WTC11 (cell line): Measurements from ENCODE around the gene CAMKMT. TPM values are rescaled to one million over a fixed set of nuclear protein-coding genes. Genes with fewer than 3 reads are reported as not detected.

Experiments used
- ATAC-seq: fragments of 200-7000 bp; cut with Tn5 transposase; 2 replicates; pipeline ENCODE4 v1.10.0; 2021; ENCODE audit warnings: mild to moderate bottlenecking, moderate library complexity
- CTCF ChIA-PET: fragments of 300-600 bp; sonication (Branson Sonifier 250); formaldehyde crosslinking; loops from one replicate; lab custom pipeline; 2021; ENCODE audit warnings: antibody characterized with exemption; lab: Charles Lee
- POLR2A ChIA-PET: fragments of 350-600 bp; sonication (Branson Sonifier 250); formaldehyde crosslinking; loops from one replicate; lab custom pipeline; 2021; ENCODE audit warnings: antibody characterized with exemption; lab: Charles Lee
- DNase-seq: peaks from one replicate; pipeline ENCODE4 v3.0.0; 2021; ENCODE audit warnings: low spot score
- H3K27ac Mint-ChIP-seq: 2 replicates; pipeline ENCODE4 v1.8.0; 2021; ENCODE audit warnings: mixed read lengths
- H3K27me3 Mint-ChIP-seq: 2 replicates; pipeline ENCODE4 v1.8.0; 2021; ENCODE audit warnings: low read depth, mild to moderate bottlenecking, moderate library complexity, mixed read lengths
- H3K36me3 Mint-ChIP-seq: 2 replicates; pipeline ENCODE4 v1.8.0; 2021; ENCODE audit warnings: mixed read lengths
- H3K4me1 Mint-ChIP-seq: 2 replicates; pipeline ENCODE4 v1.8.0; 2022; ENCODE audit warnings: mixed read lengths
- H3K4me3 Mint-ChIP-seq: 2 replicates; pipeline ENCODE4 v1.8.0; 2021; ENCODE audit warnings: mild to moderate bottlenecking, moderate library complexity, mixed read lengths
- H3K9me3 Mint-ChIP-seq: 2 replicates; pipeline ENCODE4 v1.8.0; 2021; ENCODE audit warnings: mixed read lengths
- AFF4 ChIP-seq: sonication (generic); formaldehyde crosslinking; IDR thresholded peaks from 2 replicates; pipeline ENCODE4 v1.8.1; 2023; ENCODE audit warnings: mild to moderate bottlenecking, missing genetic modification reagents, borderline replicate concordance
- NR2C2 ChIP-seq: sonication (generic); formaldehyde crosslinking; IDR thresholded peaks from 2 replicates; pipeline ENCODE4 v1.8.0; 2022; ENCODE audit warnings: mild to moderate bottlenecking, missing genetic modification reagents
- RELA ChIP-seq: sonication (generic); formaldehyde crosslinking; IDR thresholded peaks from 2 replicates; pipeline ENCODE4 v1.8.1; 2022; ENCODE audit warnings: missing genetic modification reagents, mild to moderate bottlenecking, borderline replicate concordance
- TCF7 ChIP-seq: sonication (generic); formaldehyde crosslinking; IDR thresholded peaks from 2 replicates; pipeline ENCODE4 v1.8.0; 2022; ENCODE audit warnings: mild to moderate bottlenecking, low read depth, missing genetic modification reagents, moderate library complexity
- TP53 ChIP-seq: sonication (generic); formaldehyde crosslinking; IDR thresholded peaks from 2 replicates; pipeline ENCODE4 v1.8.1; 2023; ENCODE audit warnings: mild to moderate bottlenecking, missing genetic modification reagents
- ZNF219 ChIP-seq: sonication (generic); formaldehyde crosslinking; IDR thresholded peaks from 2 replicates; pipeline ENCODE4 v1.8.0; 2023; ENCODE audit warnings: missing genetic modification reagents, mild to moderate bottlenecking, borderline replicate concordance
- ZNF281 ChIP-seq: sonication (generic); formaldehyde crosslinking; IDR thresholded peaks from 2 replicates; pipeline ENCODE4 v1.8.0; 2023; ENCODE audit warnings: mild to moderate bottlenecking, missing genetic modification reagents
- ZNF416 ChIP-seq: fragments of 250-450 bp; sonication (Bioruptor Pico); IDR thresholded peaks from 2 replicates; pipeline ENCODE4 v1.9.0; 2021; ENCODE audit warnings: mild to moderate bottlenecking, inconsistent platforms
- ZNF425 ChIP-seq: fragments of 250-450 bp; sonication (Bioruptor Pico); conservative IDR thresholded peaks from 2 replicates; pipeline ENCODE4 v1.9.0; 2021; ENCODE audit warnings: mild to moderate bottlenecking
- total RNA-seq: library from RNA; stranded (reverse); gene quantifications from 3 replicates; pipeline ENCODE4 v1.2.3, GENCODE V29; 2021
- TF ChIP-seq, protein P1 (sequence below): sonication (generic); formaldehyde crosslinking; IDR thresholded peaks from 2 replicates; pipeline ENCODE4 v1.8.1; 2022; ENCODE audit warnings: missing genetic modification reagents, borderline replicate concordance
- TF ChIP-seq, protein P2 (sequence below): sonication (generic); formaldehyde crosslinking; IDR thresholded peaks from 2 replicates; pipeline ENCODE4 v1.8.1; 2023; ENCODE audit warnings: mild to moderate bottlenecking, missing genetic modification reagents, moderate library complexity
- TF ChIP-seq, protein P3 (sequence below): sonication (generic); formaldehyde crosslinking; IDR thresholded peaks from 2 replicates; pipeline ENCODE4 v1.8.0; 2022; ENCODE audit warnings: mild to moderate bottlenecking, missing genetic modification reagents
- TF ChIP-seq, protein P4 (sequence below): sonication (generic); formaldehyde crosslinking; conservative IDR thresholded peaks from 2 replicates; pipeline ENCODE4 v1.8.1; 2022; ENCODE audit warnings: mild to moderate bottlenecking, missing genetic modification reagents

The CAMKMT gene
- total RNA-seq, 1 experiment from 2014 or later, result 20.6 TPM

- TF ChIP-seq ZNF281 (CRISPR knock-in tag), result no peak
- TF ChIP-seq, all 79 proteins: peak for 0
Observed at GRCh38 chr2:44369392-44369791, 7.6 kb downstream of the CAMKMT start (continued).

DNA sequence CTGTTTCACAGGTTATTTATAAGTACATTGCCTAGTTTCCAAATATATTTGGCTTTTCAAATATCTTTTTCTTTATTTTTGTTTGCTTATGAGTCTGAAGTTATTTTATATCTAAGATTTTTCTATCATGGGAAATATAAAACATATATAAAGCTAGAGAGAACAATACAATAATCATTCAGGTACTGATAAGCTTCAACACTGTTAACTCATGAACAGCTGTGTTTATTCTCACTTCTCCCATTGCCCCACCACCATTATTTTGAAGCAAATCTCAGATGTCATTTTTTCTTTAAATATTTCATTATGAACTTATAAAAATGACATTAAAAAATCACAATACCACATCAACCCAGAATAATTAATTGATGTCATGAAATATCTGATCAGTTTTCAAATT, 9.7 kb downstream of the CAMKMT start:
- CTCF ChIA-PET, result interaction anchor here (1.4 kb wide), 1 partner anchor 21 kb away, joined by 3 read pairs; no protein-coding TSS in a partner anchor
- DNase-seq (no peak), ATAC-seq (no peak)
- Mint-ChIP-seq H3K27ac (no peak overlapping the region), H3K27me3 (no peaks in the 10 kb centered on the region), H3K4me3 (no peak overlapping the region), H3K36me3 (no peaks in the 10 kb centered on the region), H3K9me3 (no peaks in the 10 kb centered on the region), H3K4me1 (peaks cover 14% of the 10 kb centered on the region)
- TF ChIP-seq NR2C2 (CRISPR knock-in tag) (no peak), ZNF425 (no peak), AFF4 (CRISPR knock-in tag) (no peak), RELA (CRISPR knock-in tag) (no peak), ZNF416 (no peak), TCF7 (CRISPR knock-in tag) (no peak), ZNF219 (CRISPR knock-in tag) (no peak), TP53 (CRISPR knock-in tag) (no peak)
- TF ChIP-seq, protein P1, sequence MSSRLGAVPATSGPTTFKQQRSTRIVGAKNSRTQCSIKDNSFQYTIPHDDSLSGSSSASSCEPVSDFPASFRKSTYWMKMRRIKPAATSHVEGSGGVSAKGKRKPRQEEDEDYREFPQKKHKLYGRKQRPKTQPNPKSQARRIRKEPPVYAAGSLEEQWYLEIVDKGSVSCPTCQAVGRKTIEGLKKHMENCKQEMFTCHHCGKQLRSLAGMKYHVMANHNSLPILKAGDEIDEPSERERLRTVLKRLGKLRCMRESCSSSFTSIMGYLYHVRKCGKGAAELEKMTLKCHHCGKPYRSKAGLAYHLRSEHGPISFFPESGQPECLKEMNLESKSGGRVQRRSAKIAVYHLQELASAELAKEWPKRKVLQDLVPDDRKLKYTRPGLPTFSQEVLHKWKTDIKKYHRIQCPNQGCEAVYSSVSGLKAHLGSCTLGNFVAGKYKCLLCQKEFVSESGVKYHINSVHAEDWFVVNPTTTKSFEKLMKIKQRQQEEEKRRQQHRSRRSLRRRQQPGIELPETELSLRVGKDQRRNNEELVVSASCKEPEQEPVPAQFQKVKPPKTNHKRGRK (CRISPR knock-in tag), result no peak
- TF ChIP-seq, protein P2, sequence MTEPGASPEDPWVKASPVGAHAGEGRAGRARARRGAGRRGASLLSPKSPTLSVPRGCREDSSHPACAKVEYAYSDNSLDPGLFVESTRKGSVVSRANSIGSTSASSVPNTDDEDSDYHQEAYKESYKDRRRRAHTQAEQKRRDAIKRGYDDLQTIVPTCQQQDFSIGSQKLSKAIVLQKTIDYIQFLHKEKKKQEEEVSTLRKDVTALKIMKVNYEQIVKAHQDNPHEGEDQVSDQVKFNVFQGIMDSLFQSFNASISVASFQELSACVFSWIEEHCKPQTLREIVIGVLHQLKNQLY (CRISPR knock-in tag), result no peak
- TF ChIP-seq, protein P3, sequence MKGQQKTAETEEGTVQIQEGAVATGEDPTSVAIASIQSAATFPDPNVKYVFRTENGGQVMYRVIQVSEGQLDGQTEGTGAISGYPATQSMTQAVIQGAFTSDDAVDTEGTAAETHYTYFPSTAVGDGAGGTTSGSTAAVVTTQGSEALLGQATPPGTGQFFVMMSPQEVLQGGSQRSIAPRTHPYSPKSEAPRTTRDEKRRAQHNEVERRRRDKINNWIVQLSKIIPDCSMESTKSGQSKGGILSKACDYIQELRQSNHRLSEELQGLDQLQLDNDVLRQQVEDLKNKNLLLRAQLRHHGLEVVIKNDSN (CRISPR knock-in tag), result no peak
- TF ChIP-seq, protein P4, sequence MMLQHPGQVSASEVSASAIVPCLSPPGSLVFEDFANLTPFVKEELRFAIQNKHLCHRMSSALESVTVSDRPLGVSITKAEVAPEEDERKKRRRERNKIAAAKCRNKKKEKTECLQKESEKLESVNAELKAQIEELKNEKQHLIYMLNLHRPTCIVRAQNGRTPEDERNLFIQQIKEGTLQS (CRISPR knock-in tag), result no peak
- POLR2A ChIA-PET, result interaction anchor here (1.3 kb wide), 1 partner anchor 9 kb away, joined by 3 read pairs; the partner anchor contains the start of gene CAMKMT
